K562 (cell line): ENCODE measurements around the gene SPON2. TPM values are rescaled to one million over a fixed set of nuclear protein-coding genes. Genes with fewer than 3 reads are reported as not detected.

Source experiments
- ATAC-seq: fragments of 200-7000 bp; cut with Tn5 transposase; 3 replicates; pipeline ENCODE4 v1.9.1; 2020; ENCODE audit warnings: moderate library complexity
- BruUV-seq: library from RNA; stranded (reverse); fragments of 400-500 nt; replicated peaks from 2 replicates; lab custom pipeline; 2021; lab: Mats Ljungman, UMichigan
- CTCF ChIA-PET: fragments of 300-600 bp; formaldehyde crosslinking; extraction: SDS; loops from one replicate; lab custom pipeline; 2021; ENCODE audit warnings: low intra/inter-chr PET ratio; lab: Yijun Ruan, JAX
- POLR2A ChIA-PET: fragments of 300-600, 350-650 bp; sonication (Branson Sonifier 250); formaldehyde crosslinking; extraction: SDS; loops from one replicate; lab custom pipeline; 2021; ENCODE audit warnings: antibody characterized with exemption, inconsistent platforms; lab: Yijun Ruan, JAX
- DNase-seq, 4 experiments: peaks; one replicate each; pipeline versions ENCODE4 v3.0.0 to v3.0.0-alpha.2; 2011 to 2018; ENCODE audit warnings: low spot score in 3 of 4, mixed read lengths in 3 of 4; ENCODE audit errors: extremely low read depth in 1 of 4
- FAIRE-seq: peaks from 2 replicates; lab custom pipeline; 2011; peaks lifted over from hg19 to GRCh38; lab: Jason Lieb, UNC
- H2AFZ ChIP-seq: 2 replicates; pipeline ENCODE4 v1.6.0; 2011; ENCODE audit warnings: low read depth, low read length, control low read depth, inconsistent platforms
- H3K27ac ChIP-seq: fragments of 200-600 bp; 3 replicates; pipeline ENCODE4 v1.8.0; 2011; ENCODE audit warnings: low read depth, mild to moderate bottlenecking, control low read depth, inconsistent platforms, low read length, moderate library complexity, mixed read lengths; ENCODE audit errors: extremely low read depth
- H3K27me3 ChIP-seq, 2 experiments: fragments of 300-600 bp in 1 of 2; 2 replicates in 1 of 2; 3 replicates in 1 of 2; pipeline versions ENCODE4 v1.6.0 to v1.8.0; 2011; ENCODE audit warnings: inconsistent platforms in 2 of 2, low read length in 2 of 2, mild to moderate bottlenecking in 1 of 2, mixed read lengths in 1 of 2, moderate library complexity in 1 of 2; ENCODE audit not compliant: control insufficient read depth in 2 of 2, insufficient read depth in 2 of 2
- H3K36me3 ChIP-seq: fragments of 300-600 bp; 3 replicates; pipeline ENCODE4 v1.8.0; 2011; ENCODE audit warnings: mild to moderate bottlenecking, low read length, inconsistent platforms; ENCODE audit not compliant: control insufficient read depth, insufficient read depth
- H3K4me1 ChIP-seq, 2 experiments: fragments of 200-600 bp in 1 of 2; replicated peaks in 1 of 2; 2 replicates in 1 of 2; 3 replicates in 1 of 2; pipeline versions ENCODE4 v1.5.1 to v1.8.0; 2011; ENCODE audit warnings: inconsistent platforms in 2 of 2, low read length in 2 of 2, mild to moderate bottlenecking in 1 of 2, mixed read lengths in 1 of 2, moderate library complexity in 1 of 2; ENCODE audit not compliant: control insufficient read depth in 2 of 2, insufficient read depth in 2 of 2
- H3K4me2 ChIP-seq: 2 replicates; pipeline ENCODE4 v1.6.1; 2011; ENCODE audit warnings: low read length, control low read depth, inconsistent platforms, mixed read lengths; ENCODE audit not compliant: insufficient read depth
- H3K4me3 ChIP-seq: fragments of 200-600 bp; sonication (generic), shearing (Covaris generic); 2 replicates; pipeline ENCODE4 v1.5.1; 2016; ENCODE audit warnings: control low read depth, inconsistent platforms
- H3K79me2 ChIP-seq: fragments of 200-600 bp; 3 replicates; pipeline ENCODE4 v1.8.0; 2011; ENCODE audit warnings: low read length, inconsistent platforms; ENCODE audit not compliant: control insufficient read depth, insufficient read depth
- H3K9ac ChIP-seq, 2 experiments: 2 replicates each; pipeline versions ENCODE4 v1.6.0 to v1.6.1; 2011; ENCODE audit warnings: low read depth in 2 of 2, low read length in 2 of 2, control low read depth in 1 of 2, inconsistent platforms in 1 of 2, mild to moderate bottlenecking in 1 of 2, mixed read lengths in 1 of 2; ENCODE audit not compliant: insufficient read depth in 1 of 2
- H3K9me1 ChIP-seq: one replicate; pipeline ENCODE4 v1.6.0; 2011; ENCODE audit warnings: inconsistent platforms, mild to moderate bottlenecking, low read length, moderate library complexity; ENCODE audit not compliant: control insufficient read depth, insufficient read depth
- H3K9me3 ChIP-seq: replicated peaks from 2 replicates; pipeline ENCODE4 v1.5.1; 2011; ENCODE audit warnings: low read depth, low read length, inconsistent platforms; ENCODE audit not compliant: control insufficient read depth, insufficient read depth
- H4K20me1 ChIP-seq: replicated peaks from 2 replicates; pipeline ENCODE4 v1.6.1; 2011; ENCODE audit warnings: low read length, inconsistent platforms, mixed read lengths; ENCODE audit not compliant: control insufficient read depth, insufficient read depth
- CTBP1 ChIP-seq: fragments of 450-650 bp; IDR thresholded peaks from 2 replicates; pipeline ENCODE4 v1.6.1; 2016; ENCODE audit warnings: borderline replicate concordance
- DIDO1 ChIP-seq: fragments of 450-650 bp; IDR thresholded peaks from 2 replicates; pipeline ENCODE4 v1.6.1; 2016; ENCODE audit warnings: low read depth, missing biosample characterization, missing genetic modification characterization
- IRF2 ChIP-seq: sonication (generic); formaldehyde crosslinking; IDR thresholded peaks from 2 replicates; pipeline ENCODE4 v1.8.1; 2022; ENCODE audit warnings: mild to moderate bottlenecking, missing genetic modification reagents
- LCOR ChIP-seq: sonication (generic); formaldehyde crosslinking; IDR thresholded peaks from 2 replicates; pipeline ENCODE4 v1.8.0; 2022; ENCODE audit warnings: mild to moderate bottlenecking, missing genetic modification reagents
- NFATC3 ChIP-seq: fragments of 450-650 bp; IDR thresholded peaks from 2 replicates; pipeline ENCODE4 v1.6.1; 2017; ENCODE audit warnings: mild to moderate bottlenecking
- PPARD ChIP-seq: fragments of 250-450 bp; sonication (Bioruptor Pico); IDR thresholded peaks from 2 replicates; pipeline ENCODE4 v1.8.0; 2022; ENCODE audit warnings: inconsistent platforms, mild to moderate bottlenecking, moderate library complexity
- RBFOX2 ChIP-seq: fragments of 200-400 bp; formaldehyde crosslinking; IDR thresholded peaks from 2 replicates; pipeline ENCODE4 v1.6.1; 2017; ENCODE audit warnings: low read depth, mild to moderate bottlenecking, low read length, moderate library complexity
- RBM15 ChIP-seq: fragments of 200-400 bp; formaldehyde crosslinking; IDR thresholded peaks from 2 replicates; pipeline ENCODE4 v1.6.1; 2018; ENCODE audit warnings: mild to moderate bottlenecking, low read length, moderate library complexity; ENCODE audit not compliant: insufficient read depth
- TCFL5 ChIP-seq: fragments of 250-450 bp; sonication (Bioruptor Pico); conservative IDR thresholded peaks from 2 replicates; pipeline ENCODE4 v1.6.1; 2021; ENCODE audit warnings: mild to moderate bottlenecking, moderate library complexity, matching md5 sums
- YY1 ChIP-seq, 3 experiments: IDR thresholded peaks; 2 replicates each; pipeline ENCODE4 v1.6.1; 2011; ENCODE audit warnings: low read length in 2 of 3, mild to moderate bottlenecking in 2 of 3, moderate library complexity in 2 of 3, borderline replicate concordance in 1 of 3, control low read depth in 1 of 3, low read depth in 1 of 3; ENCODE audit not compliant: insufficient read depth in 3 of 3, insufficient replicate concordance in 2 of 3, control insufficient read depth in 1 of 3, insufficient read length in 1 of 3; ENCODE audit errors: extremely low read depth in 1 of 3
- ZC3H11A ChIP-seq: IDR thresholded peaks from 2 replicates; pipeline ENCODE4 v1.6.1; 2012; ENCODE audit warnings: low read depth, low read length, improper control_type of control experiment
- ZNF121 ChIP-seq: sonication (generic); formaldehyde crosslinking; conservative IDR thresholded peaks from 2 replicates; pipeline ENCODE4 v1.8.0; 2022; ENCODE audit warnings: missing genetic modification reagents
- WGBS: fragments of 100-300 bp; shearing (Covaris generic); methylation state at CpG from one replicate; pipeline ENCODE4 v1.1.6; 2016; ENCODE audit warnings: low coverage, mixed read lengths; ENCODE audit not compliant: insufficient coverage; ENCODE audit errors: missing lambda C conversion rate; 5-methylcytosine and 5-hydroxymethylcytosine counted together
- in situ Hi-C: fragments of 300-500 bp; cut with MboI; formaldehyde crosslinking; loops from 4 replicates; pipeline ENCODE4 v1.15.0; 2018; ENCODE audit warnings: inconsistent platforms, mixed read lengths
- intact Hi-C: fragments of 100-400 bp; cut with micrococcal nuclease; formaldehyde crosslinking; loops from 2 replicates; pipeline ENCODE4 v1.14.2; 2022
- polyA plus RNA-seq, 8 experiments: library from polyadenylated mRNA; depleted of rRNA in 4 of 8; stranded (reverse) in 5 of 8; unstranded in 3 of 8; fragments of >200 nt; fragmentation: Nextera tagmentation in 2 of 8; fragmentation: Illumina TruSeq in 1 of 8; extraction: Ambion mirVana in 2 of 8; extraction: Trizol in 1 of 8; gene quantifications; 2 replicates each; pipeline versions ENCODE4 v1.2.1 to v1.2.3, GENCODE V29; 2011 to 2014; ENCODE audit warnings: inconsistent platforms in 1 of 8, missing spikeins in 1 of 8
- total RNA-seq, 7 experiments: library from RNA; depleted of rRNA in 6 of 7; stranded (reverse); fragments of >200 nt in 6 of 7; fragmentation: Illumina TruSeq in 2 of 7; extraction: Trizol in 2 of 7; gene quantifications; 2 replicates each; pipeline versions ENCODE4 v1.2.1 to v1.2.3, GENCODE V29; 2011 to 2021; ENCODE audit warnings: low replicate concordance in 1 of 7
- TF ChIP-seq, protein P1 (sequence below): fragments of 250-450 bp; sonication (Bioruptor Pico); IDR thresholded peaks from 2 replicates; pipeline ENCODE4 v1.9.0; 2021; ENCODE audit warnings: mild to moderate bottlenecking
- TF ChIP-seq, protein P2 (sequence below): fragments of 450-650 bp; IDR thresholded peaks from one replicate; pipeline ENCODE4 v1.6.1; 2018; ENCODE audit warnings: mild to moderate bottlenecking, moderate library complexity; ENCODE audit not compliant: partially characterized antibody
- TF ChIP-seq, protein P3 (sequence below): IDR thresholded peaks from 2 replicates; pipeline ENCODE4 v1.6.1; 2011; ENCODE audit not compliant: insufficient read length; ENCODE audit errors: extremely low read depth
- TF ChIP-seq, protein P4 (sequence below), 2 experiments: fragments of 450-650 bp in 1 of 2; sonication (generic) in 1 of 2; formaldehyde crosslinking in 1 of 2; IDR thresholded peaks in 1 of 2; conservative IDR thresholded peaks in 1 of 2; 2 replicates each; pipeline versions ENCODE4 v1.6.1 to v1.8.1; 2016 to 2023; ENCODE audit warnings: mild to moderate bottlenecking in 2 of 2, moderate library complexity in 2 of 2, inconsistent platforms in 1 of 2, missing genetic modification reagents in 1 of 2

Gene SPON2
- total and polyA plus RNA-seq, 9 of the 15 experiments (the other 6 are each of a cell fraction or from before 2014, with no cell fraction given): 0.21 to 2.2 (median 0.83) TPM

DNA sequence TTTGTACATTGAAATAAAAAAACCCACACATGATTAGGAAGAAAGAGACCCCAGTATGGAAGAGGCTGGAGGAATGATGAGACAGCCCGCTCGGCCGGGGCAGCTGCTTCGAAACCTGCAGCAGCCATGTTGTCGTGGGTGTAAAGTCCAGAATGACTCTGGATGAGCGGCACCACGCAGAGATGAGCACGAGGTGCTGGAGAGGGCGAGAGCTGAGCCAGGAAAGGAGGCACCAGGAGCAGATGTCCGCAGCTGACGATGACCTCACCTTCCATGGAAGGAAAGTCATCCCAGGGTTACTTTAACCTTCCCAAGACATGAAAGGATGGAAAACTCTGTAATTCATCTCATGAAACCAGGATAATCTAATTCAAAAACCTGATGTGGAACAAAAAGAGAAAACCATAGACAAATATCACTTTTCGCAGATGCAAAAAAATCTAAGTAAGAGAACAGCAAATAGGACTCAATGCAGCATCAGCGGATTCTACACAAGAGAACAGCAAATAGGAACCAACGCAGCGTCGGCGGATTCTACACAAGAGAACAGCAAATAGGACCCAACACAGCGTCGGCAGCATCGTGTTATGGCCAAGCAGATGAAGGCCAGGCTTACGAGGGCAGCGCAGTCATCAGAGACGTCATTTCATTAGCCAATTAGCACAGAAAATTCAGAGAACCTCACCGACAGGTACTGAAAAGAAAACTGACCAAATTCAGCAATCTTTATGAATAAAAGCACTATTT is 25.9 kb upstream of the SPON2 start:
- Histone ChIP-seq H3K27me3 (peaks cover 2 to 11% of the 10 kb centered on the region in 2 experiments; a peak in 2 of 5 replicates), H3K9ac (no peak overlapping the region), H3K9me3 (no peaks in the 10 kb centered on the region), H3K36me3 (no peaks in the 10 kb centered on the region), H3K27ac (no peak overlapping the region), H3K9me1 (no peaks in the 10 kb centered on the region), H2AFZ (no peak overlapping the region), H3K4me3 (no peak overlapping the region), H4K20me1 (no peaks in the 10 kb centered on the region), H3K79me2 (no peaks in the 10 kb centered on the region; the same call in 2 of the 3 replicates), H3K4me2 (no peak overlapping the region), H3K4me1 (peaks cover 20 to 62% of the 10 kb centered on the region in 2 experiments)
- 53% methylated on average over 24 of the region's 24 CpGs for WGBS
- intact Hi-C loops: no loop called here
- POLR2A ChIA-PET: interaction anchor here (1.2 kb wide), 1 partner anchor 157 kb away, joined by 4 read pairs; no protein-coding TSS in a partner anchor
- ATAC-seq (no peak), FAIRE-seq (peak; percentile 23), DNase-seq (no peak)
- in situ Hi-C loops: no loop called here
- CTCF ChIA-PET: no interaction called here
- BruUV-seq: no TSS peak
- TF ChIP-seq, protein P1, sequence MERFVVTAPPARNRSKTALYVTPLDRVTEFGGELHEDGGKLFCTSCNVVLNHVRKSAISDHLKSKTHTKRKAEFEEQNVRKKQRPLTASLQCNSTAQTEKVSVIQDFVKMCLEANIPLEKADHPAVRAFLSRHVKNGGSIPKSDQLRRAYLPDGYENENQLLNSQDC (CRISPR knock-in tag): no peak
- TF ChIP-seq CTBP1 (no peak), ZC3H11A (no peak), LCOR (CRISPR knock-in tag) (no peak), IRF2 (CRISPR knock-in tag) (no peak), RBM15 (no peak), YY1 (IDR thresholded peaks at IDR 0.05; ENCODE audit: borderline replicate concordance in 1 of 3, control insufficient read depth in 1 of 3, extremely low read depth in 1 of 3, insufficient read depth in 3 of 3, insufficient read length in 1 of 3, insufficient replicate concordance in 2 of 3, low read depth in 1 of 3, low read length in 2 of 3) (peak in 1 of 3 experiments; percentile 11), ZNF121 (no peak), DIDO1 (no peak), TCFL5 (no peak), NFATC3 (no peak), RBFOX2 (no peak), PPARD (CRISPR knock-in tag) (no peak)
- TF ChIP-seq, protein P2, sequence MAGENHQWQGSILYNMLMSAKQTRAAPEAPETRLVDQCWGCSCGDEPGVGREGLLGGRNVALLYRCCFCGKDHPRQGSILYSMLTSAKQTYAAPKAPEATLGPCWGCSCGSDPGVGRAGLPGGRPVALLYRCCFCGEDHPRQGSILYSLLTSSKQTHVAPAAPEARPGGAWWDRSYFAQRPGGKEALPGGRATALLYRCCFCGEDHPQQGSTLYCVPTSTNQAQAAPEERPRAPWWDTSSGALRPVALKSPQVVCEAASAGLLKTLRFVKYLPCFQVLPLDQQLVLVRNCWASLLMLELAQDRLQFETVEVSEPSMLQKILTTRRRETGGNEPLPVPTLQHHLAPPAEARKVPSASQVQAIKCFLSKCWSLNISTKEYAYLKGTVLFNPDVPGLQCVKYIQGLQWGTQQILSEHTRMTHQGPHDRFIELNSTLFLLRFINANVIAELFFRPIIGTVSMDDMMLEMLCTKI: no peak
- TF ChIP-seq, protein P3, sequence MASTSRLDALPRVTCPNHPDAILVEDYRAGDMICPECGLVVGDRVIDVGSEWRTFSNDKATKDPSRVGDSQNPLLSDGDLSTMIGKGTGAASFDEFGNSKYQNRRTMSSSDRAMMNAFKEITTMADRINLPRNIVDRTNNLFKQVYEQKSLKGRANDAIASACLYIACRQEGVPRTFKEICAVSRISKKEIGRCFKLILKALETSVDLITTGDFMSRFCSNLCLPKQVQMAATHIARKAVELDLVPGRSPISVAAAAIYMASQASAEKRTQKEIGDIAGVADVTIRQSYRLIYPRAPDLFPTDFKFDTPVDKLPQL: no peak
- TF ChIP-seq, protein P4, sequence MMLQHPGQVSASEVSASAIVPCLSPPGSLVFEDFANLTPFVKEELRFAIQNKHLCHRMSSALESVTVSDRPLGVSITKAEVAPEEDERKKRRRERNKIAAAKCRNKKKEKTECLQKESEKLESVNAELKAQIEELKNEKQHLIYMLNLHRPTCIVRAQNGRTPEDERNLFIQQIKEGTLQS (IDR thresholded peaks at IDR 0.05): peak; percentile 32; the same call in 1 of the 2 replicates
- TF ChIP-seq, protein P4 (CRISPR knock-in tag; conservative IDR thresholded peaks at IDR 0.05): no peak
